Left hindlimb (tissue), 1 donor: Measurements from ENCODE around the gene STPG2.

ENCODE experiments used
- DNase-seq: peaks from one replicate; pipeline ENCODE4 v3.0.0-alpha.2; 2018

Gene STPG2

DNA sequence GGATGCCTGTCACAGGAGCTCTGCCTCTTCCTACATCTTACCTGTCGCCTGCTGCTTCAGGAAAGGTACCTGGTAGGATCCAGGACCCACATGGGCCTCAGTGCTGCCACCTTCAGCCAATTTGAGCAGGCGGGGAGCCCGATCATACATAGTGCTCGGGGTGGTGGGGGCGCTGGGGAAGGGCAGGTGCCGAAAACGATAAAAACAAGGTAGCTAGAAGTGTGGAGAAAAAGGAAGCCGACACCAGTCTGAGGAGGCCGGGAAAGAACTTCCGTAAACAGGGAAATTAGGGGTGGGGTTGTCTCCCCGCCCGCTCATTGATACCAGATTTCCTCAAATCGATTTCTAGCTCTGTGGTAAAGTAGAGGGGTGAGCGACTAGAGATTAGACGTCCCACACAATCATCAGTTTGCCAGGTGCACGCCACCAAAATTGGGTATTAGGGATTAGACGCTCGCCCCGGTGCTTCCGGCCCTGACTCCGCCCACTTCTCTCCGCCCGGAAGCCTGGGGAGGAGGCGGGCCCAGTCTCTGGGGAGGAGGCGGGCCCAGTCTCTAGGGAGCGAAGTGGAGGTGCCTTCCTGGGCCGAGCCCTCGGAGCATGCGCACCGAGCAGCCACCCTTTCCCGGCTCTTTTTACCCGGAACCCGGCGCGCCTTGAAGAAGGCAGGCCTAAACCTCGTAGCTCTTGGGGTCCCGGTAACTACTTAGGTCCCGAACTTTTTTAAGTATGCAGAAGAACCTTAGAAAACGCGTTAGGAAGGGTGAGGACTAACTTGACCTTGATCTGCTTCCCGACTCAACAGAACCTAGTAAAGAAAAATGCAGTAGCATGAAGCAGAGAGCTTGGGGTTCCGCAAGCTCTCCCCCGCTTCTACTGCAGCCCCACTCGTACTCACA lies at the start of gene STPG2:
Gene STPG2, minus strand, starts transcription at position 476 of the 899 bp plus-strand sequence.
- DNase-seq = peak; percentile 87

DNA sequence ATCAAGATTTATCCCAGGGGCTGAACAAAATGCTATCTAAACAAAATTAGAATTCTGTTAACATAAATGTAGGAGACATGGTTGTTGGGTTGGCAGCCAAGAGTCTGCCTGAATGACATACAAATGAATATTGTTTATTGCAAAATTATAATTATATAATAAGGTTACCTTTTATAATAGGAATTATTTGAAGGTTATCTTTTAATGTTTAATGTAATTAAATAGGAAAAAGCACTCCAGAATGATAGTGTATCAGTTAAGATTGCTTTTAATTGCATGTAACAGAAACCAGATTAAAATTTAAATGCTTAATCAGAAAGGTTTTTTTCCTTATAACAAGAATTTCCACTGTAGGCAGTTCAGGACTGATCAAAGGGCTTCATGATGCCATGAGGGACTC lies 42.0 kb upstream of the STPG2 start:
- no peak for DNase-seq

DNA sequence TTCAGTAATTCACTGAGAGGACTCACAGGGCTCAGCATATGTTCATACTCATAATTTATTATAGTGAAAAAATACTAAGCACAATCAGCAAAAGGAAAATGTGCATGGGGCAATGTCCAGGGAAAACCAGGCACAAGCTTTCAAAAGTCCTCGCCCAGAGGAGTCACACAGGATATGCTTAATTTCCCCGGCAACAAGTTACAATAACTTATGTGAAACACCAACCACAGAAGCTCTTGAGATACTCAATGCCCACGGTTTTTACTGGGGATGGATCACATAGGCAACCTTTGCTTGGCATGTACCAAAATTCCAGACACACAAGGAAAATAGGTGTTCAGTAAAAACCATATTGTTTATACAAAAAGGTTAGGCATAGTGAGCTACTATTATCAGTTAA lies 38.5 kb upstream of the STPG2 start:
- no peak for DNase-seq

DNA sequence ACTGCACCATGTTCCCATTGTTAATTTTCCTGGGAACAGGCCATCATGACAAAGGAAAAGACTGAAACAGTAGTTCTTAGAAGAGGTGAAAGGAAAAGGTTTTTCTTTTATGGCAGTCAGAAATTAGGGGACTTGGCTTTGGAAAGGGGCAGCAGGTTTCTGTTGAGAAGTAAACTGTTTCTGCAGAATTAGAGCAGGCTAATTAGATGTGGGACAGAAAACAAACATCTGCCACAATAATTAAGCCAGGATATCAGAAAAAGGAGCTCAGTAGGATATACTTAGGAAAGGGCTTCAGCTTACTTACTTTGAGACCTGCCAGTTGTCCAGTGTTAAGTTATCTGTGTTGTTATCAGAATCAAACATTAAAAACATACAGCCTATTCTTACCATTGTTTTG lies 36.7 kb upstream of the STPG2 start:
- DNase-seq = no peak

DNA sequence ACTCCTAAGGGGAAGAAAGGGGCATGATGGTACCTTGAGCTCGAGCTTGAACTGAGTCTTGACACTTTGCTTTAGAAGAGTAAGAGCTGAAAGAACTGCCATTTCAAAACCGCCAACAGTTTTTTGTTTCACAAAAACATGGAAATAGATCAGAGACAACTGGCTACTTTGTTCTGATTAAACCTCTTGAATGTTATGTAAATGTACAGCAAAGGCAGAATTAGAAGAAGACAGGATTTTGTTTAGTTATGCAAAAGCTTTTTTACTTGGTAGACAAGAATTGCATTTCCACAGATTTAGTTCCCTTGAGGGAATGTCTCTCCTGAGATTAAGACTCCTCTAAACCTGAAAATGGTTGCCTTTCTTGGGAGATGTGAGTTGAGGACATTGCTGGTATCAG lies 33.3 kb upstream of the STPG2 start:
- DNase-seq = no peak

DNA sequence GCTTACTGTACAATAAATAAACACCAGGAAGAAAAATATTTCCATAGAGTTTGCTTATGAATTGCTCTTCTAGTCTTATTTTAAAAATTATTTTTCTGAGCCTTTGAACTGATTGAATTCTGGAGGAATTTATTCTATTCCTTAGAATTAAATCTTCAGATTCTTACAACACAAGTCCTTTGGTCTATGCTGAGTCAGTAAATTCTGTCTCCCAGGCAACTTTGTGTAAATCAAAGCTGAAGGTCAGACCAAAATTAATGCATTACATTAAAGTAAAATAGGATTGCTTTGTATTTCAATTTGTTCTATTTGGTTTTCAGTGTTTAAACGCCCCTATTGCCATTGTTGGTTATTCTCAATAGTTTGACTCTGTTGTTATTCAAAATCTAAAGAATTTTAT lies 26.8 kb upstream of the STPG2 start:
- no peak for DNase-seq

DNA sequence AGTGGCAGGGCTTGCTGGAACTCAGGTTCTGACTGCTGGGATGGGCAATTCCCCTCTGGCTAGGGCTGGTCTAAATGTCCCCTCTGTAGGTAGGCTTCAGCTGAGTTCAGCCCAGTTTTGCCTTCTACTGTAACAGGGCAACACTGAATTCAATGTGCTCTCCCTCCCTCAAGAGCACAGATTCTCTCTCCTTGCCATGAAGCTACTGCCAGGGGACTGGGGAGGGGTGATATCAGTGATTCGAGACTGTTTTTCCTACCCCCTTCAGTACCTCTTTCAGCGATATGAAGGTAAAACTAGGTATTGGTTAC lies 23.4 kb upstream of the STPG2 start:
- no peak for DNase-seq

DNA sequence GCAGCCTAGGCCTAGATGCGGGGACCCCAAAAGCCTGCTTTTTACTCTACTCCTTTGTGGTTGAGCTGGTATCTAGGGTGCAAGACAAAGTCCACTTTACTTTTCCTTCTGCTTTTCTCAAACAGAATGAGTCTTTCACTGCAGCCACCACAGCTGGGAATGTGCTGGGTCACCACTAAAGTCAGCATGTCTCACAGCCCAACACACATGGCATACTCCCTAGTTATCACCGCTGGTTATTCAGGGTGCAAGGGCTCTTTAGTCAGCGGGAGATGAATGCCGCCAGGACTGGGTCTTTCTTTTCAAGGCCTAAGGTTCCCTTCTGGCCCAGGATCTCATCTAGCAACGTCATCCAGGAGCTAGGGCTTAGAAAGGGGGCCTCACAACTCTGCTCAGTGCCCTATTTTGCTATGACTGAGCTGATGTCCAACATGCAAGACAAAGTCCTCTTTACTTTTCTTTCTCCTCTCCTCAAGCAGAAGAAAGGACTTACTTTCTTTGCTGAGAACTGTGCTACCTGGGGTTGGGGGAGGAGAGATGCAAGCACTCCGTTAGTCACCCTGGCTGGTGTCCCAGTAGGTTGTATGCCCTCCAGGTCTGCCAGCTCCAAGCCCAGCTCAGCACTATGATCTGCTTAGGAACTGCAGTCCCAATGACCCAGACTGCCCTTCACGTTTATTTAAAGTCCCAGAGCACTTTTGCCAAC lies 22.9 kb upstream of the STPG2 start:
- DNase-seq = no peak

DNA sequence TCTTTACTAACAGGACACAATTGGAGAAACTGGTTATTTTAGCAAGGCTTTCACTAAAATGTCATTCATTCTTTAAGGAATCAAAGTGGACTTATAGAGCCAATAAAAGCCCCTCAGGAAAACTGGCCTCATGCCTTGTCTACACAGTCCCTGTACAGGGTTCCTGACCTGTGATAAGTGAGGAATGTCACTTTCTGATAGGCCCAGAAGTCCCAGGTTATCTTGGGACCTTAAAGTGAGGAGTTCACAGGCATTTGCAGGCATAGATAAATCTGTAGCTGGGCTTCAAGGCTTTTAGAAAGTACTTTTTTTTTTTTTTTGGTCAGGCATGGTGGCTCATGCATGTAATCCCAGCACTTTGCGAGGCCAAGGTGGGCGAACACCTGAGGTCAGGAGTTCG lies 19.4 kb upstream of the STPG2 start:
- DNase-seq = no peak

DNA sequence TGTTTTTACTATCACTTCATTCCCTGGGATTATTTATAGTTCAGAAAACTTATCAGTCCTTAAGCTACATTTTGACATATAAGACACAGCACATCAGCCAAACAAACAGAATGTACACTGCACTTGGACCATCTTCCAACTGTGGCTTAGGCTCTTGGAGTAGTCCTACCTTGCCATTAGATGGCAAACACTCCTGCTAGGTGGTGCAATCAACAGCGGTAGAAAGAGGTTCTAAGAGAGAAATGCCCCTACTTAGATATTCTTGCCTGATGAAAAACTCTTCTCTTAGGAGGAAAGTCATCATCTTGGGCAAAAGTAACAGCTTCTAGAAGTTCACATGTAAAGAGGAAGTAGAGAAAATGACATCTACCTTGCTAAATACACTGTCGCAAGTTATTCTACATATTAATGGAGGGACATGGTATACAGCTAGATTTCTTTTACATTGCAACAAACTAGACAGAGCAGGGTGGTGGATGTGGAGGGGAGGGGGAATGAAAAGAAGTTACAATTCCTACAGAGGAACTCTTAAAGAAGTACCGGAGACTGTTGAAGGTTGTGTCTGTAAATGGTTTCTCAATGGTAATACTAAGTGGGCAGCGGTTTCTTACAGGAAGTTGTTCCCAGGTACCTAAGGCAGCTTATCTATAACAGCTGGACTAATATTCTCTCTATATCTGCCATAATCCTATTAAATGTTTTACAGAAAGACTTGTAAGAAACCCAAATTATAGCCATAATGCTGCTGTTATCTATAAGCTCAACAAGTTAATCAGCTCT lies 8.1 kb upstream of the STPG2 start:
- DNase-seq = no peak

DNA sequence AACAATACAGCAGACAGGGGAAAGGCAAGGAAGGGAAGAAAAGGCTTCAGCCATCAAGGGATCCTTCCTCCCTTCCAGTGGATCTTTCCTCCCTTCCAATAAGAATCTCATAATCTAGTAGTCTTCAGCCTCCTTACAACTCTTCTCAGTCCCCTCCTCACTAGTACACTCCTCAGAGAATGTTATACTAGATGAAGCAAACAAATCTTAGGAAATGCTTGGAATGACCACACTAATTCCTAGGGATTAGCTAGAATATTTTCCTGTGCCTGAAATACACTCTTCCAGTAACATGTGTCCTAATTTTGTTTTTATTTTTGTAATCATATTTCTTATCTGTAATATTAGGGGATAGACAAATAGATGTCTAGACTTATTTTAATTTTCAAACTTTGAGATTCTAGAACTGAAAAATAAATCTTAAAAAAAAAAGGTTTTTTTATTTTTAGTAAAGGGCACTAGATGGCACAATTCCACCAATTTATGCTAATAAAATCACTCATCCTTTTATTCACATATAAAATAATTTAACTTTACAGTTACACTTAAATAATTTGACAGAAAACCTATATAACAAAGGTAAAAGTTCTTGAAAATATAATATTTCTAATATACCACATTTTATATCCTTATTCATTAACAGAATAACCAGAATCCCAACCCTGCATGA lies 7.0 kb upstream of the STPG2 start:
- DNase-seq = no peak

DNA sequence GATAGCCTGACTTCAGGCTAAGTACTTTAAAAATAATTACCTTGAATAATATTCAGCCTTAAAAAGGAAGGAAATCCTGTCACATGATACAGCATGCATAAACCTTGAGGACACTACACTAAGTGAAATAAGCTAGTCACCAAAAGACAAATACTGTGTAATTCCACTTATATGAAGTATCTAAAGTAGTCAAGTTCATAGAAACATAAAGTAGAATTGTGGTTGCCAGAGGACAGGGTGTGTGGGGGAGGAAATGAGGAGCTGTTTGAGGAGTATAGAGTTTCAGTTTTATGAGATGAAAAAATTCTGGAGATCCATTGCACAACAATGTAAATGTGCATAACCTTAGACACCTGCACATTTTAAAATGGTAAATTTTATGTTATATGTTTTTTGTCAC lies 5.6 kb upstream of the STPG2 start:
- no peak for DNase-seq

DNA sequence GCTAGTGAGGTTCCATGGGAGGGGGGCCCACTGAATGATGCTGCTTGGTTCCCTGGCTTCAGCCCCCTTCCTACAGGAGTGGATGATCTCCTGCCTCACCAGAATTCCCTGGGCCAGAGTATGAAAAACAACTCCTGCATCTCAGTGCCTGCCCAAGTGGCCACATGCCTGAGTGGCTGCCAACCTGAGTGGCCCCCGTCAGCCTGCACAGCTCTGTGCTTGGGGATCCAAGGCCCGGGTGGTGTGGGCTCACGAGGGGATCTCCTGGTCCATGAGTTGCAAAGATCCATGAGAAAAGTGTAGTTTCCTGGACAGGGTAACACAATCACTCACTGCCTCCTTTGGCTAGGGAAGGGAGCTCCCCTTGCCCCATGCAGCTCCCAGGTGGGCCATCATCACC lies 17.1 kb downstream of the STPG2 start:
- no peak for DNase-seq

DNA sequence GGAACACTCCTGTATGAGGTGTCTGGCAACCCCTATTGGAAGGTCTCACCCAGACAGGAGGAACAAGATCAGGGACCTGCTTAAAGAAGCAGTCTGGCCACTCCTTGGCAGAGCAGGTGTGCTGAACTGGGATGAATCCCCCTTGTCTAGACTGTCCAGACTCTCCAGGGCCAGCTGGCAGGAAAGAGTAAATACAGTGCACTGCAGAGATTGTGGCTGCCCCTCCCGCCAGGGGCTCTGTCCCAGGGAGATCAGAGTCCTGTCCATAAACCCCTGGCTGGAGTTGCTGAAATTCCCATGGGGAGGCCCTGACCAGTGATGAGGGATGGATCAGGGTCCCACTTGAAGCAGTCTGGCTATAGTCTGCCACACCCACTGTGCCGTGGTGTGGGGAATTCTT lies 17.7 kb downstream of the STPG2 start:
- DNase-seq = no peak

DNA sequence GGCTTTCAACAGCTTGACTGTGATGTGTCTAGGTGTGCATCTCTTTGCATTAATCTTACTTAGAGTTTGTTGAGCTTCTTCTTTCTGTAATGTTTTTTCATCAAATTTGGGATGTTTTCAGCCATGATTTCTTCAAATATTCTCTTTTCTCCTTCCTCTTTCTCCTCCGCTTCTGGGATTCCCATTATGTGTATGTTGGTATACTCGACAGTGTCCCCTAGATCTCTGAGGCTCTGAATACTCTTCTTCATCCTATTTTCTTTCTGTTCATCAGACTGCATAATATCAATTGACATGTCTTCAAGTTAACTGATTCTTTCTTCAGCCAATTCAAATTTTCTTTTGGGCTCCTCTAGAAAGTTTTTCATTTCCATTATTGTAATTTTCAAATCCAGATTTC lies 25.9 kb downstream of the STPG2 start:
- no peak for DNase-seq

DNA sequence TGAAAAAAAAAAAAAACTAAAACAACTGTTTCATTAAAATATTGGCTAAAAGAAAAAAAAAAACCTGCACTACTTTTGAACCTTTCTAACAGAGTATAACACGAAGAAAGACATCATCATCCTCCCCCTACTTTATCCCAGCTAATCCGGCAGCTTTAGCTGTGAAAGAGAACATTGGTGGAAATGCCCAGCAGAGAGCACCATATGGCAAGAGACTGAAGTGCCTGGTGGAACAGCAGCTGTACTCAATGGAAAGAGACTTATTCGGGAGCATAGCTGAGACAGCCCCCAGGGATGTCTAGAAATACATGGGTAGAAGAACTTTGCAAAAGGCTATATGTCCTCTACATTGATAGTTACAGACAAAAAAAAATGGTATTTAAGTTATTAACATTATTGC lies 30.3 kb downstream of the STPG2 start:
- no peak for DNase-seq

DNA sequence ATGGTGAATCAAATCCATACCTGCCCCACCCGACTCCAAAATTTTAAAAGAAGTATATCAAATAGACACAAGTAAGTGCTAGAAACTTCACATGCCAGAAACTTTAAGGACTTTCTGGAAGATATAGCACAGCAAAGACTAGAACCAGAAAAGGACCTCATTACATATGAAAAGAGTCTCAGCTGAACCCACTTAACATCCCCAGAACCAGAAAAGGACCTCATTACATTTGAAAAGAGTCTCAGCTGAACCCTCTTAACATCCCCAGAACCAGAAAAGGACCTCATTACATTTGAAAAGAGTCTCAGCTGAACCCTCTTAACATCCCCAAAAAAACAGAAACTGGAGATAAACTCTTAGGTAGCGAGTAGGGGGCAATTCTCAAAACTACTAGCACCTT lies 32.3 kb downstream of the STPG2 start:
- no peak for DNase-seq

DNA sequence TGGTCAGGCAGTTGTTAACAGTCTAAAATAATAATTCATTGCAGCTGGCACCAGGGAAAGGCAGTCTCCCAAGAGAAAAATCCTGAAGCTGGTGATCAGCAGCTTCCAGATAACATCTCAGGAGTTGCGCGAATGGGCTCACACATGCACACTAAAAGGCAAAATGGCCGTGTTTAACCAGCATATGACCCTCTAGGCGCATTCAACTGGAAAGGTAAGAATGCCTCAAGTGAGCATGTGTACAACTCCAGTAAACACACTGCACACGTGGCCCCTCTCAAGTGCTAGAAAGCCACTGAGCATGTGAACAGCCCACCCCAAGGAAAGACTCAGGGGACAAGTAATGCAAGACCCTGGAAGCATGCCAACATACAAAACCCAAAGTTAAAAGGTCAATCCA lies 33.1 kb downstream of the STPG2 start:
- no peak for DNase-seq

DNA sequence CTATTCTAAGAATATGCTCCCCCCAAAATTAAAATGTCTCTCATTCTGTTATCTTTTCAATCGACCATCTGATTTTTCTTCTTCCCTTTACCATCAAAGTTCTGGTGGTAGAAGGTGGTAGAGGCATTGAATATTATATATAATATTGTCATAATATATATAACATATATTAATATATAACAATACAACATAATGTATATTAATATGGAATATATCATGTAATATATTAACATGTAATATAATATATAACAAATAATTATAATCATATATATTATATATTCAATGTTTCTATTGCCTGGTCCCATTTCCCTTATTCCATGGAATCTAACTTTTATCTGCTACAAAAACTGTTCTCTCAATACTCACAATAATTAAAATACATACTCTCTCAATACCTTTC lies 40.6 kb downstream of the STPG2 start:
- DNase-seq = no peak

DNA sequence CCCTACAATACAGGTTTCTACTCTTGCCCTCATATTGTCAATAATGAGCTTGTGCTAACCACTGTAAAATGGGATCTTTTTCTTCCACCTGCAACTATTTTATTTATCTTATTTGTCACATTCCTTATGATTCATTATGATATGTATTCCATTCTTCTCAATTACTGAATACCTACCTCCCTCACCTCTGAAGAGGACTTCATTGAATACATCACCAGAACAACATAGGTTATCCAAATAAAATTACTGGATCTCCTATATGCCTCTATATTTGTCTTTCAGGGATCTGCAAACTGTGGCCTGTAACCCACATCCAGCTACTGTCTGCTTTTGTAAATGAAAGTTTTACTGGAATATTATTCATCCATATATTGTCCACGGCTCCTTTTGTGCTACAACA lies 41.3 kb downstream of the STPG2 start:
- DNase-seq = no peak

DNA sequence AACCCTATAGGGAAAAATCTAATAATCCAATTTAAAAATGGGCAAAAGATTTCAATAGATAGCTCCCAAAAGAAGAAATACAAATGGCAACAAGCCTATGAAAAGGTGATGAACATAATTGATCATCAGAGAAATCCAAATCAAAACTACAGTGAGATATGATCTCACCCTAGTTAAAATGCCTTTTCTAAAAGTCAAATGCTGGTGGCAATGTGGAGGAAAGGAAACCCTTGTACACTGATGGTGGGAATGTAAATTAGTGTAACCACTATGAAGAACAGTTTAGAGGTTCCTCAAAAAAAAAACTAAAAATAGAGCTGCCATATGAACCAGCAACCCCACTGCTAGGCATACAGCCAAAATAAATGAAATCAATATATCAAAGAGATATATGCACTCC lies 44.5 kb downstream of the STPG2 start:
- no peak for DNase-seq

DNA sequence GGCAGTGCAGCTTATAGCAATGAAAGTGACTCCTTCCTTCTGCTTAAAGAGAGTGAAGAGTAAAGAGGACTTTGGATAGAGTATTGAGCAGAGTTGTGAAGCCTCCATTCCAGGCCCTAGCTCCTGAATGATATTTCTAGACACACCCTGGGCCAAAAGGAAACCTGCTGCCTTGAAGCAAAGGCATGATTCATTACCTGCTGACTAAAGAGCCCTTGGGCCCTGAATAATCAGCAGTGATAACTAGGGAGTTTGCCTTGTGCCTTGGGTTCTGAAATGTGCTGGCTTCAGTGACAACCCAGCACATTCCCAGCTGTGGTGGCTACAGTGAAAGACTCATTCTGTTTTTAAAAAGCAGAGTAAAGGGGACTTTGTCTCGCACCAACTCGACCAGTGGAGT lies 49.2 kb downstream of the STPG2 start:
- no peak for DNase-seq

DNA sequence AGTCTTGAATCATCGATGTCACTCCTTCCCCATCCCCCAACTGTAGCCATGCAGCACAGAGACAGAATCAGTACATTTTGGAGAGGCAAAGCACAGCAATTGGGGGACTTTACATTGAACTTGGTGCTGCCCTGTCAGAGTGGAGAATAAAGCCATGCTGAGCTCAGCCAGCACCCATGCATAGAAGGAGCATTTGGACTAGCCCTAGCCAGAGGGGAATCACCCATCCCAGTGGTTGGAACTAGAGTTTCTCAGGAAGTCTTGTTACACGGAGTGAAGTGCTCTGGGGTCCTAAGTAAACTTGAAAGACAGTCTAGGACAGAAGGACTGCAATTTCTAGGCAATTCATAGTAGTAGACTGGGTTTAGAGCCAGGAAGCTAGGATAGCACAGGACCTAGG lies 49.6 kb downstream of the STPG2 start:
- DNase-seq = no peak
